Lower leg skin (tissue), 4 donors: ENCODE data around the gene ID2. TPM values are rescaled to one million over a fixed set of nuclear protein-coding genes. Genes with fewer than 3 reads are reported as not detected.

Experiments
- DNase-seq, 2 donors: peaks; one replicate each; pipeline ENCODE4 v3.0.0-alpha.2; 2019; ENCODE audit warnings: low spot score in 2 of 2
- H3K4me3 ChIP-seq: fragments of 200-600 bp; sonication (generic); 2 replicates; pipeline ENCODE4 v1.5.1; 2017; ENCODE audit warnings: mild to moderate bottlenecking, low read depth; ENCODE audit not compliant: poor library complexity, severe bottlenecking
- POLR2A ChIP-seq, 2 donors: fragments of 450-650 bp; IDR thresholded peaks; one replicate each; pipeline ENCODE4 v1.6.1; 2016 to 2017; ENCODE audit warnings: antibody characterized with exemption in 2 of 2, mild to moderate bottlenecking in 1 of 2, moderate library complexity in 1 of 2
- WGBS, 2 donors: methylation state at CpG; one replicate each; pipeline ENCODE4 v1.1.5; 2018; 5-methylcytosine and 5-hydroxymethylcytosine counted together
- intact Hi-C: fragments of 100-400 bp; cut with DNase I; formaldehyde crosslinking; loops from one replicate; pipeline ENCODE4 v1.15.0; 2023; ENCODE audit warnings: low total_unique reads
- total RNA-seq, 4 donors: library from RNA; depleted of rRNA; stranded (reverse); fragments of >200 nt; gene quantifications; one replicate each; pipeline ENCODE4 v1.1.0, GENCODE V29; 2016
- TF ChIP-seq, protein P1 (sequence below), 3 donors: fragments of 450-650 bp; IDR thresholded peaks; one replicate each; pipeline ENCODE4 v1.5.1; 2016; ENCODE audit warnings: antibody characterized with exemption in 3 of 3, mild to moderate bottlenecking in 3 of 3, moderate library complexity in 2 of 3

The ID2 gene
- total RNA-seq, 4 donors from 2014 or later = 120 to 271 (median 209) TPM

DNA sequence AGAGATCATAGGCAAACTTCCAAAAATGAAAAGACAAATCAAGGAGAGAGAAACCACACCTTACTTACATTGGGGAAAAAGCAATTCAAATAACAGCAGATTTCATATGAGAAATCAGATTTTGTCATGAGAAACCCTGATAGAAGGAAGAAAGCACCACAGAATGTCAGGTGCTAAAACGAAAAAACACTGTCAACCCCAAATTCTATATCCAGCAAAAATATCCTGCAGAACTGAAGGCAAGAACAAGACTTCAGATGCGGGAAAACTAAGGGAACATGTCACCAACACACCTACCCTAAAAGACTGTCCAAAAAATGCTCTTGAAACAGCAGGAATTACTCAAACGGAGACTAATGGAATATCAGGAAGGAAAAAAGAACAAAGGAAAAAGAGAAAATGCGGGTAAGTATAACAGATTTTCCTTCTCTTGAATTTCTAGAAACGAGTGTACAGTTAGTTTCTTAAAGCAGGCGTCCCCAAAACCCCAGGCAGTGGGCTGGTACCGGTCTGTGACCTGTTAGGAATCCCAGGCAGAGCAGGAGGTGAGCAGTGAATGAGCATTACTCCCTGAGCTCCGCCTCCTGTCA, 7.3 kb upstream of the ID2 start:
- intact Hi-C loops = loop anchor here (5.0 kb wide), 1 partner anchor 1078 kb away; no protein-coding TSS in a partner anchor

DNA sequence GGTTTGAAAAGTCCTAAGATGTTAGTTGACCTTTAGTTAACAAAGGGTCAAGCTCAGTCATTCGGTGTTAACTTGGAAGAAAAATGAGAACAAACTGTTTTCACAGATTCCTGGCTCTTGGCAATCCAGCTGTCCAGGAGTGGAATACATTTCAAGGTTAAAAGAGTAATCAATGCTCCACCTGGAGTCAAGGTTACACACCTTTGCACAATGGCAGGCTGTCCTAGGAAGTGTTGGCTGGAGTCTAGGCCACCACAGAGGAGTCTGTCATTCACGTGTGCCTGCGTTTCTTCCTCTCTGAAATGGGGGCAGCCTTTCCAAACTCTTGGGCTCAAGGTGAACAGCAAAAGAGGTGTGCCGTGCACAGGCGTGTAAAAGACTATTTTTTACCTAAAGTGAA, 6.3 kb upstream of the ID2 start:
- H3K4me3 ChIP-seq = no peak overlapping the region
- no peak for TF ChIP-seq POLR2A (IDR thresholded peaks at IDR 0.05)
- TF ChIP-seq, protein P1, sequence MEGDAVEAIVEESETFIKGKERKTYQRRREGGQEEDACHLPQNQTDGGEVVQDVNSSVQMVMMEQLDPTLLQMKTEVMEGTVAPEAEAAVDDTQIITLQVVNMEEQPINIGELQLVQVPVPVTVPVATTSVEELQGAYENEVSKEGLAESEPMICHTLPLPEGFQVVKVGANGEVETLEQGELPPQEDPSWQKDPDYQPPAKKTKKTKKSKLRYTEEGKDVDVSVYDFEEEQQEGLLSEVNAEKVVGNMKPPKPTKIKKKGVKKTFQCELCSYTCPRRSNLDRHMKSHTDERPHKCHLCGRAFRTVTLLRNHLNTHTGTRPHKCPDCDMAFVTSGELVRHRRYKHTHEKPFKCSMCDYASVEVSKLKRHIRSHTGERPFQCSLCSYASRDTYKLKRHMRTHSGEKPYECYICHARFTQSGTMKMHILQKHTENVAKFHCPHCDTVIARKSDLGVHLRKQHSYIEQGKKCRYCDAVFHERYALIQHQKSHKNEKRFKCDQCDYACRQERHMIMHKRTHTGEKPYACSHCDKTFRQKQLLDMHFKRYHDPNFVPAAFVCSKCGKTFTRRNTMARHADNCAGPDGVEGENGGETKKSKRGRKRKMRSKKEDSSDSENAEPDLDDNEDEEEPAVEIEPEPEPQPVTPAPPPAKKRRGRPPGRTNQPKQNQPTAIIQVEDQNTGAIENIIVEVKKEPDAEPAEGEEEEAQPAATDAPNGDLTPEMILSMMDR (IDR thresholded peaks at IDR 0.05) = no peak
- DNase-seq = peak in 1 of 2 donors; percentile 63
- intact Hi-C loops = loop anchor here (5.0 kb wide), 1 partner anchor 1077 kb away; no protein-coding TSS in a partner anchor
- WGBS, 2 donors = 89 to 91% methylated on average over 5 of the region's 5 CpGs

More for the DNA sequence above, 7.3 kb upstream of the ID2 start:
- 97 to 98% methylated on average over 8 of the region's 8 CpGs for WGBS, 2 donors
- H3K4me3 ChIP-seq = no peak overlapping the region
- TF ChIP-seq, protein P1 (IDR thresholded peaks at IDR 0.05) = no peak
- no peak for TF ChIP-seq POLR2A (IDR thresholded peaks at IDR 0.05)
- DNase-seq = no peak

DNA sequence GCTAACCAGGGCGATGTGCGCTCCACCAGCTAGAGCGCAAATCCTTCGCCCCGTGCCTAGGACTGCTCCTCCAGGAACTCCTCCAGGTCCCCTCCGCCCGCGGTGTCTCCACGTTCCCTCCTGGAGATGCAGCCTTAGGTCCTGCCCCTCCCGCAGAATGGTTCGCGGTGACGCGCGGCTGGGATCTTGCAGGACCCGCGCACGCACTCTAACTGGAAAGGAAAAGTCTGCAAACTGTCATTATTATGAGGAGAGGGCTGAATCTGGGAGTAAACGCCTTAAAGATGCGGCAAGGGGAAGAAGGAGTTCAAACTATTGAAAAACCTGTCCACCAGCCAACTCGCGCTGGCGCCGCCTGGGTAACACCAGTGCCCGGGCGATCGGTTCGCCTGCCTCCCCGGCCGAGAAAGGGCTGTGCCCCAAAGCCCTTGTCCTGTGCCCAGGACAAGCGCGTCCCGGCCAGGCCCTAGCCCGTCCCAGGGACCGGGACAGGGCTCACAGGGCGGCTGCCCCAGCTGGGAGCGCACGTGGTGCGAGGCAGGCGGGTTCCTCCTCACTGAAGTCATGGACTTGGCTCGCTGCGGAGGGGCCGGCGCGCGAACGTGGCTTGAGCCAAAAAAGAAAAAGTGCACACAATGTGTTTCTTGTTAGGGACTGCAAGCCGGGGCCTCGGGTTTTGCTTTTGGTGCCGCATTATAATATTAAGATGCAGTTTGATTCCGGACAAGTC, 5.5 kb upstream of the ID2 start:
- no peak for TF ChIP-seq POLR2A (IDR thresholded peaks at IDR 0.05)
- TF ChIP-seq, protein P1 (IDR thresholded peaks at IDR 0.05) = no peak
- peak; percentile 91 to 98 for DNase-seq
- WGBS, 2 donors = 7 to 15% methylated on average over 30 to 51 of the region's 51 CpGs
- intact Hi-C loops = loop anchor here (5.0 kb wide), 1 partner anchor 1076 kb away; no protein-coding TSS in a partner anchor
- H3K4me3 ChIP-seq = peak overlapping the region; percentile 4

DNA sequence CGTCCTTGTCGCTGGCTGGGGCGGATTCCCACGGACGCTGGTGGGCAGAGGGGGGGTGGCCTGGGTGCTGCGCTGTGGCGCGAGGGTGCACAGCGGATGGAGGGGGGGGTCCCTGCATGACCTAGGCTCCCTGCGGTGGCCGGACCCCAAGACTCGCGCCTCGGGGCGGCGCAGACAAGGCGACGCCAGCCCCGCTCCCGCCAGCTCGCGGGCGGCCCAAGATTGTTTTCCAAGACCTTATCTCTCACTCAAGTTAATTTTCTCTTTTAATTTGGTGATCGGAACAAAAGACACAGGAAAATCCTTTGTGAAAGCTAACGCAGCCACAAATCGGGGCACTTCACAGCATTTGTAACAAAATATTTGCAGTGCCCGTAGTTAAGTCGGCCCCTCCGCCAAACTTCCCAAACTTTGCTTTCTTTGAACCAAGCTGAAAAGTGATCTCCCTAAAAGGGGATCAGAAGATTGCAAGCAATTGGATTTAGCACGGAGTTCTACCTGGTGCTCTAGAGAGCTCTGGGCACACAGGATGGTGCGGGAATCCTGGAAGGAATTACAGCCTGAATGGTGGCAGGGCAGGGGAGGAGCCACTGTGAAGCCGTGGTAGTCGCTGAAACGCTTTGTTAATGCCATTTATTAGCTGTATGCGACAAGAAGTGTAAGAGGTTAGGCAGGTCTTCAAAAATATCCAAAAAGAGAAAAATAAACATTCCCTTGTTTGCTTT, 4.8 kb upstream of the ID2 start:
- DNase-seq = no peak
- H3K4me3 ChIP-seq = peak overlapping the region; percentile 4
- 2% methylated on average over 35 of the region's 35 CpGs for WGBS, 2 donors
- intact Hi-C loops = loop anchor here (5.0 kb wide), 1 partner anchor 1075 kb away; no protein-coding TSS in a partner anchor
- TF ChIP-seq, protein P1 (IDR thresholded peaks at IDR 0.05) = no peak

DNA sequence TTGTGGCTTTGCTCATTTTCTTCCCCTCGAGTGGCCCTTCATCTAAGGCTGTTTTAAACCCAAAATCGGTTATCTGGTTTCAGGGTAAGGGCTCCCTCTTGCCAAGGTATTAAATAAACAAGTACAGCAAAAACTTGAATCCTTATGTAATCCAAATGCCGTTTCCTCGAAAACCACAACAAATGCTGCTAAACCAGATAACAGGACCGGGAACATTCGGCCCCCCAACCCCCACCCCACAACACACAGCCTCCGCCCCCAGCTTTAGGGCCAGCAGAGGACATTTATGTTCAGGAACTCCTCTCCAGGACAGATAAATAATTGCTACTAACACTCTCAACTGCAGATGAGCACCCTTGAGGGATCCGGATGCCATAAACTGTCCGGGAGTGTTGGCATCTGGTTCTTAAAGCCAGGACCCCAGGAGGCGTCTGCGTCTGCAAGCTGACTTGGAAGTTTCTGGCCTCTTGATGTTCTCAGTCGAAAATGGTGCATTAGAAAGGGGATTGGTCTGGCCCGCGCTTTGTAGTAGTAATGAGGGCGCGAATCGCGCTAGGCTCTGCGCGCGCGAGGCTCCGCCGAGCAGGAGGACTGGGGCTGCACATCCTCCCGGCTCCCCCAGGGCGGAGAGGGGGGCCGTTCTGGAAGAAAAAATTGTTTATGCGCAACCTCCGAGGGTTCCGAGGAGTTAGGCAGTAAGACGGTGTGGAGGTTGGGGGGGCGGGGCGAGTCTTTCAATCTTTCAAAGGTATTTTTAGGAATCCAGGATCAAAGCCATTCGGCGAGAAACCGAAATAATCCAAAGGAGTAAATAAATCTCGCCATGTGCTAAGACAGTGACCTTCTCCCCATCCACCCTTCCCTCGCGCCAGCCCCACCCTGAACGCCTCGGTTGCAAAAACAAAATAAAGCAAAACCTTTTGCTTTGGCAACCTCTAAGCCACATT, 3.9 kb upstream of the ID2 start:
- TF ChIP-seq, protein P1 (IDR thresholded peaks at IDR 0.05) = no peak
- TF ChIP-seq POLR2A (IDR thresholded peaks at IDR 0.05) = no peak
- intact Hi-C loops = loop anchor here (5.0 kb wide), 1 partner anchor 1074 kb away; no protein-coding TSS in a partner anchor
- 0% methylated on average over 37 to 41 of the region's 41 CpGs for WGBS, 2 donors

More for the DNA sequence above, 3.9 kb upstream of the ID2 start:
- H3K4me3 ChIP-seq = peak overlapping the region; percentile 25
- peak; percentile 58 to 91 for DNase-seq
